Measurements from ENCODE around the gene NRXN2. TPM values are rescaled to one million over a fixed set of nuclear protein-coding genes. Genes with fewer than 3 reads are reported as not detected.

NRXN2 gene
- total and polyA plus RNA-seq, 9 donors = 11.8 to 41.8 (median 30.5) TPM

DNA sequence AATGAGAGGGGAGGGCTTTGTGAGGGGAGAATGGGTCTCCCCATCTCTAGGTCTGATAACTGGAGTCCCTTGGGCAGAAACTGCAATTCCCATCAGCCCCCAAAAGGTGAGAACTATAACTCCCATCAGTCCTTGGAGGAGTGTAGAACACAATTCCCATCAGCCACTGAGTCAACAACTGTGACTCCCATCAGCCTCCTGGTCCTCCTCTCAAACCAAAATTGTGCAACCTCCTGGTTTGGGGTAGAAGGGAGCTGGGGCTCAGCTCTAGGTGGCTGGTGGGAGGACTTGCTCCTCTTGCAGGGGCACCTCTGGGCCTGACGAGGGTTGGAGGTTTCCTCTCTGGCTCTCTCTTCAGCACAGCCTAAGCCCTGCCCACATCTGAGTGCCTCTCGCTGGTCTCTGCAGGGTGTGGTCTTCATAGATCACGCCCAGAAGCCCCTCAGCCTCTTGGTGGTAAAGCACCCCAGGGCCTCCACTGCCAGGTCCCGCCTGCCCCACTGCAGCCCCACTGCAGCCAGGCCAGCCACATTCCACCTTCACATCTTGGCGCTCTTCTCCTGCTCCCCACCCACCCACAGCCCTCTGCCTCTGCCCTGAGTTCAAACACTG is 113.5 kb downstream of the NRXN2 start:
- no peak for DNase-seq
- Histone ChIP-seq H3K36me3 (ENCODE audit: control insufficient read depth, insufficient read depth, low read length) (peaks cover 4% of the 10 kb centered on the region), H3K4me3 (ENCODE audit: low read length) (no peak overlapping the region), H3K27ac (ENCODE audit: low read length) (no peak overlapping the region), H3K4me1 (ENCODE audit: control insufficient read depth, insufficient read depth, low read length) (peaks cover 10% of the 10 kb centered on the region), H3K27me3 (ENCODE audit: control insufficient read depth, insufficient read depth, low read length) (peaks cover 11% of the 10 kb centered on the region), H3K9me3 (replicated peaks; ENCODE audit: control insufficient read depth, low read depth, low read length) (no peaks in the 10 kb centered on the region)
- 68% methylated on average over 5 of the region's 5 CpGs for WGBS (ENCODE audit: insufficient coverage)

DNA sequence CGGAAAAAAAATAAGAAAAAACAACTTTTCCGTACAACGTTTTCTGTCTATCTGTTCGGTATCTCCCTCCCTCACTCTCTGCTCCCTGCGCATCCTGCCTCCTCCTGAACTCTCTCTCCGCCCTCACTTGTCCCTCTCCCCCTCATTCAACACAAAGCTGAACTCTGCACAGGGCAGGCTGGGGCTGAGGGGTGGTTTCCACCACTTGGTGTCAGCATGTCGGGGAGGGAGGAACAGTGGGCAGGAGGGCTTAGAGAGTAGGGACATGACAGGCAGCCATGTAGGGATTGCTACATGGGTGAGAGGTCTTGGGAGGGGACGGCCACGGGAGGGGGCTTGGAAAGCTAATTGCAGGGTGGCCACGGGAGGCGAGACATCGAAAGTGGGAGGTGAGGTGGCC is 114.4 kb downstream of the NRXN2 start:
- Histone ChIP-seq H3K4me1 (ENCODE audit: control insufficient read depth, insufficient read depth, low read length) (peaks cover 10% of the 10 kb centered on the region), H3K27me3 (ENCODE audit: control insufficient read depth, insufficient read depth, low read length) (peaks cover 11% of the 10 kb centered on the region), H3K27ac (ENCODE audit: low read length) (no peak overlapping the region), H3K9me3 (replicated peaks; ENCODE audit: control insufficient read depth, low read depth, low read length) (no peaks in the 10 kb centered on the region), H3K4me3 (ENCODE audit: low read length) (no peak overlapping the region), H3K36me3 (ENCODE audit: control insufficient read depth, insufficient read depth, low read length) (no peaks in the 10 kb centered on the region)
- WGBS (ENCODE audit: insufficient coverage) = 52% methylated on average over 8 of the region's 12 CpGs
- DNase-seq = no peak

DNA sequence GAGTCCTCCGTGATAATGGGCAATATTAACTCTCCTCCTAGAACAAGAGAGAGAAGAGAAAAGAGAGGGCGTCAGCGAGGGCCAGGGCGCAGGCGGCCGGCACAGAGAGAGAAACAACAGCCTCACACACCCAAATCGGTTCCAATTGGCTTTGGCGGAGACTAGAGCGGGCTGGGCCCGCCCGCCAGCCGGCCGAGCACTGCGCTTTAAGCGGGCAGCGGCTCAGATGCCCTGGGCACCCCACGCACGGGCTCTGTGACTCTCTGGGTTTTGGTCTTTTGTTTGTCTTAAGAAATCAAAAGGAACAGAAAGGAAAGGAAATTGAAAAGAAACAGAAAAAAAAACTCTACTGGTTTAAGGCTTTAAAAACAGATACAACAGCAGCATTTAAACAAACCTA is 115.0 kb downstream of the NRXN2 start:
- Histone ChIP-seq H3K9me3 (replicated peaks; ENCODE audit: control insufficient read depth, low read depth, low read length) (no peaks in the 10 kb centered on the region), H3K4me1 (ENCODE audit: control insufficient read depth, insufficient read depth, low read length) (peaks cover 10% of the 10 kb centered on the region), H3K27me3 (ENCODE audit: control insufficient read depth, insufficient read depth, low read length) (peaks cover 11% of the 10 kb centered on the region), H3K27ac (ENCODE audit: low read length) (no peak overlapping the region), H3K36me3 (ENCODE audit: control insufficient read depth, insufficient read depth, low read length) (no peaks in the 10 kb centered on the region), H3K4me3 (ENCODE audit: low read length) (no peak overlapping the region)
- peak; percentile 69 for DNase-seq
- WGBS (ENCODE audit: insufficient coverage) = 41% methylated on average over 7 of the region's 18 CpGs

DNA sequence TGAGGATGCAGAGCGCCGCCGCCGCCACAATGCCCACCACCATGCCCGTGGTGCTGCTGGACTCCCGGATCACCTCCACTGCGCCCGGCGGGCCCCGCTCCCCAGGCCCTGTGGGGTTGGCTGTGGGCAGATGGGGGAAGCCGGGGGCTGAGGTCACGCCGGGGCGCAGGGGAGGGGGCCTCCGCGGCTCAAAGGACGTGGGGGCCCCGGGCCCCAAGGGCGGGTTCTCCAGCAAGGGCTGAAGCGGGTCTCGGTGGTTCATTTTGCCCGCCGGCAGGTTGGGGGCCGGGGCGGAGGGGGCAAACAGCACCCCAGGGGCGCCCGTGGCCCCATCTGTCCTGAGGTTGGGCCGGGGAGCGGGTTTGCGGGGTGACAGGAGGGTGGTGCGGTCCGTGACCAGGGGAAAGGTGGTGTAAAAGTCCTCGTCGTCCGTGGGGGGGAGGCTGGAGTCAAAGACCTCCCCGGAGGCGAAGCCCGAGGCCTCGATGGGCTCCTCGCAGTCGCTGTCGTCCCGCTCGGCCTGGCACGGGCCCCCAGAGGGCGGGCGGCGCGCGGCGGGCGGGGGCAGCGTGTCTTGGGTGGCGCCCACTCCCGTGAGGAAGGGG is 115.5 kb downstream of the NRXN2 start:
- Histone ChIP-seq H3K27me3 (ENCODE audit: control insufficient read depth, insufficient read depth, low read length) (peaks cover 11% of the 10 kb centered on the region), H3K4me1 (ENCODE audit: control insufficient read depth, insufficient read depth, low read length) (peaks cover 10% of the 10 kb centered on the region), H3K9me3 (replicated peaks; ENCODE audit: control insufficient read depth, low read depth, low read length) (no peaks in the 10 kb centered on the region), H3K27ac (ENCODE audit: low read length) (no peak overlapping the region), H3K4me3 (ENCODE audit: low read length) (no peak overlapping the region), H3K36me3 (ENCODE audit: control insufficient read depth, insufficient read depth, low read length) (no peaks in the 10 kb centered on the region)
- no peak for DNase-seq
- WGBS (ENCODE audit: insufficient coverage) = 73% methylated on average over 29 of the region's 55 CpGs

- Histone ChIP-seq H3K9me3 (replicated peaks; ENCODE audit: control insufficient read depth, low read depth, low read length) (no peaks in the 10 kb centered on the region), H3K4me1 (ENCODE audit: control insufficient read depth, insufficient read depth, low read length) (peaks cover 10% of the 10 kb centered on the region), H3K27me3 (ENCODE audit: control insufficient read depth, insufficient read depth, low read length) (peaks cover 11% of the 10 kb centered on the region), H3K4me3 (ENCODE audit: low read length) (no peak overlapping the region), H3K36me3 (ENCODE audit: control insufficient read depth, insufficient read depth, low read length) (no peaks in the 10 kb centered on the region), H3K27ac (ENCODE audit: low read length) (no peak overlapping the region)
- no peak for DNase-seq
- WGBS (ENCODE audit: insufficient coverage) = 79% methylated on average over 12 of the region's 23 CpGs
Observed at GRCh38 chr11:64606796-64607380, 116.1 kb downstream of the NRXN2 start.

DNA sequence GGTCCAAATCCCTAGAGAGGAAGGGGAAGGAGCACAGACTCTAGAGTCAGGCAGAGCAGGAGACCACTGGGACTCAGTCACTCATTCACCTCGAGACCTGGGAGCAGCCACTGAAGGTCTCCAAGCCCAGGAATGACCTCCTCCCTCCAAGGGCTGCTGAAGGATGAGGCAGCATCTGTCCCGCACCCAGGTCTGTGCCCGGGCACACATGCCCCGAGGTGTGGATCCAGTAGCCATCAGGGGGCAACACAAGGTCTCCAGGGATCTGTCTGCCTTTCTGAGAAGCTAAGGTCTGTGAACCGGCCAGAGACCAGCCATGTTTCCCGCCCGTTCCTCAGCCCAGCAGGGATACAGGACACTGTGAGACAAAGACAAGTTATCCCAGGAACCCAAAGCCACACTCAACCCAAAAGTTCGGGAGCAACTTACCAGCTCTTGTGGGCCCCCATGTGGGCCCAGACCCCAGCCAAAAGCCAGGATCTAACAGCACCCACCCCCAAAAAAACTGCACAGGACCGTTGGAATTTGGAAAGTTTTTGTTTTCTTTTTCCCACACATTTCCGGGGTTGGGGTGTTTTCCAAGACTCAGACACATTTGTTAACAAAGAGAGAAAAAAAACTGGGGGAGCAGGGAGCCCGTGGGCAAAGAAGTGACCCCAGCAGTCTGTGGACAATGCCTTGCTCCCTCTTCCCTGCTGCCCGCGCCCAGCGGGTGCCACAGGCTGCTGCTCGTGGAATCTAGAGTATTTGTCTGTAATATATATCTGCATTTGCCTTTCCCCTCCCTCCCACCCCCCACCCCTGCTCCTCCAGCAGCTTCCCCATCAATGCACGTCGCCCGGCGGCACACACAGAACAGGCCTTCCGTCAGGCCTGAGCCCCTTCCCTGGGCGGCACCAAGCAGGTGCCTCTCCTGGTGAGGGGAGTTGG is 117.1 kb downstream of the NRXN2 start:
- Histone ChIP-seq H3K4me3 (ENCODE audit: low read length) (no peak overlapping the region), H3K36me3 (ENCODE audit: control insufficient read depth, insufficient read depth, low read length) (no peaks in the 10 kb centered on the region), H3K9me3 (replicated peaks; ENCODE audit: control insufficient read depth, low read depth, low read length) (no peaks in the 10 kb centered on the region), H3K4me1 (ENCODE audit: control insufficient read depth, insufficient read depth, low read length) (peaks cover 5% of the 10 kb centered on the region), H3K27me3 (ENCODE audit: control insufficient read depth, insufficient read depth, low read length) (peaks cover 11% of the 10 kb centered on the region), H3K27ac (ENCODE audit: low read length) (no peak overlapping the region)
- WGBS (ENCODE audit: insufficient coverage) = 77% methylated on average over 8 of the region's 21 CpGs
- no peak for DNase-seq

GRCh38 chr11:64605244-64605560 is 117.8 kb downstream of the NRXN2 start:
- Histone ChIP-seq H3K36me3 (ENCODE audit: control insufficient read depth, insufficient read depth, low read length) (no peaks in the 10 kb centered on the region), H3K4me1 (ENCODE audit: control insufficient read depth, insufficient read depth, low read length) (peaks cover 5% of the 10 kb centered on the region), H3K27ac (ENCODE audit: low read length) (no peak overlapping the region), H3K27me3 (ENCODE audit: control insufficient read depth, insufficient read depth, low read length) (peaks cover 11% of the 10 kb centered on the region), H3K9me3 (replicated peaks; ENCODE audit: control insufficient read depth, low read depth, low read length) (no peaks in the 10 kb centered on the region), H3K4me3 (ENCODE audit: low read length) (no peak overlapping the region)
- WGBS (ENCODE audit: insufficient coverage) = 62% methylated on average over 7 of the region's 10 CpGs
- DNase-seq = no peak

- Histone ChIP-seq H3K27ac (ENCODE audit: low read length) (no peak overlapping the region), H3K36me3 (ENCODE audit: control insufficient read depth, insufficient read depth, low read length) (no peaks in the 10 kb centered on the region), H3K4me3 (ENCODE audit: low read length) (no peak overlapping the region), H3K27me3 (ENCODE audit: control insufficient read depth, insufficient read depth, low read length) (peaks cover 11% of the 10 kb centered on the region), H3K9me3 (replicated peaks; ENCODE audit: control insufficient read depth, low read depth, low read length) (no peaks in the 10 kb centered on the region), H3K4me1 (ENCODE audit: control insufficient read depth, insufficient read depth, low read length) (peaks cover 5% of the 10 kb centered on the region)
- DNase-seq = no peak
- WGBS (ENCODE audit: insufficient coverage) = 64% methylated on average over 3 of the region's 7 CpGs
Observed at GRCh38 chr11:64604458-64605243, 118.3 kb downstream of the NRXN2 start.

GRCh38 chr11:64603411-64604110 is 119.4 kb downstream of the NRXN2 start:
- H3K27ac ChIP-seq (ENCODE audit: low read length) = no peak overlapping the region
- no peaks in the 10 kb centered on the region for H3K9me3 ChIP-seq (replicated peaks; ENCODE audit: control insufficient read depth, low read depth, low read length)
- no peaks in the 10 kb centered on the region for H3K36me3 ChIP-seq (ENCODE audit: control insufficient read depth, insufficient read depth, low read length)
- peaks cover under 1% of the 10 kb centered on the region for H3K4me1 ChIP-seq (ENCODE audit: control insufficient read depth, insufficient read depth, low read length)
- H3K27me3 ChIP-seq (ENCODE audit: control insufficient read depth, insufficient read depth, low read length) = peaks cover 11% of the 10 kb centered on the region
- WGBS (ENCODE audit: insufficient coverage) = 65% methylated on average over 6 of the region's 10 CpGs
- no peak overlapping the region for H3K4me3 ChIP-seq (ENCODE audit: low read length)
- no peak for DNase-seq

Data from muscle of leg (tissue), 11 donors.